WTC11 (cell line): ENCODE data around the gene YOD1. TPM values are rescaled to one million over a fixed set of nuclear protein-coding genes. Genes with fewer than 3 reads are reported as not detected.

Experiments used
- CBFB ChIP-seq: sonication (generic); formaldehyde crosslinking; IDR thresholded peaks from 2 replicates; pipeline ENCODE4 v1.8.1; 2022; ENCODE audit warnings: mild to moderate bottlenecking, low read depth, missing genetic modification reagents
- CREM ChIP-seq: sonication (generic); formaldehyde crosslinking; IDR thresholded peaks from 2 replicates; pipeline ENCODE4 v1.8.1; 2022; ENCODE audit warnings: mild to moderate bottlenecking, missing genetic modification reagents, moderate library complexity
- E2F5 ChIP-seq: sonication (generic); formaldehyde crosslinking; IDR thresholded peaks from 2 replicates; pipeline ENCODE4 v1.8.1; 2022; ENCODE audit warnings: mild to moderate bottlenecking, moderate library complexity, missing genetic modification reagents
- ESRRA ChIP-seq: sonication (generic); formaldehyde crosslinking; IDR thresholded peaks from 2 replicates; pipeline ENCODE4 v1.8.1; 2022; ENCODE audit warnings: mild to moderate bottlenecking, missing genetic modification reagents, borderline replicate concordance
- GRHL2 ChIP-seq: fragments of 250-450 bp; sonication (Bioruptor Pico); IDR thresholded peaks from 2 replicates; pipeline ENCODE4 v1.8.0; 2022; ENCODE audit warnings: mild to moderate bottlenecking, moderate library complexity; ENCODE audit not compliant: insufficient replicate concordance, severe bottlenecking
- HMGXB4 ChIP-seq: sonication (generic); formaldehyde crosslinking; IDR thresholded peaks from 2 replicates; pipeline ENCODE4 v1.8.1; 2023; ENCODE audit warnings: mild to moderate bottlenecking, moderate library complexity, missing genetic modification reagents
- PREB ChIP-seq: sonication (generic); formaldehyde crosslinking; IDR thresholded peaks from 2 replicates; pipeline ENCODE4 v1.8.1; 2022; ENCODE audit warnings: mild to moderate bottlenecking, missing genetic modification reagents, moderate library complexity, borderline replicate concordance
- ZNF121 ChIP-seq: sonication (generic); formaldehyde crosslinking; IDR thresholded peaks from 2 replicates; pipeline ENCODE4 v1.8.0; 2023; ENCODE audit warnings: missing genetic modification reagents
- ZNF263 ChIP-seq: sonication (generic); formaldehyde crosslinking; IDR thresholded peaks from 2 replicates; pipeline ENCODE4 v1.8.1; 2022; ENCODE audit warnings: low read depth, mild to moderate bottlenecking, moderate library complexity, missing genetic modification reagents
- ZNF396 ChIP-seq: fragments of 250-450 bp; sonication (Bioruptor Pico); IDR thresholded peaks from 2 replicates; pipeline ENCODE4 v1.8.0; 2021; ENCODE audit warnings: mild to moderate bottlenecking, moderate library complexity, borderline replicate concordance
- total RNA-seq: library from RNA; stranded (reverse); gene quantifications from 3 replicates; pipeline ENCODE4 v1.2.3, GENCODE V29; 2021
- TF ChIP-seq, protein P1 (sequence below): fragments of 250-450 bp; sonication (Bioruptor Pico); IDR thresholded peaks from 2 replicates; pipeline ENCODE4 v1.9.0; 2021; ENCODE audit warnings: moderate library complexity, mild to moderate bottlenecking, inconsistent platforms, borderline replicate concordance
- TF ChIP-seq, protein P2 (sequence below): fragments of 200-600 bp; IDR thresholded peaks from 2 replicates; pipeline ENCODE4 v1.8.0; 2022; ENCODE audit warnings: antibody characterized with exemption
- TF ChIP-seq, protein P3 (sequence below): sonication (generic); formaldehyde crosslinking; IDR thresholded peaks from 2 replicates; pipeline ENCODE4 v1.8.1; 2023; ENCODE audit warnings: mild to moderate bottlenecking, missing genetic modification reagents, moderate library complexity
- TF ChIP-seq, protein P4 (sequence below): sonication (generic); formaldehyde crosslinking; IDR thresholded peaks from 2 replicates; pipeline ENCODE4 v1.8.0; 2023; ENCODE audit warnings: missing genetic modification reagents, mild to moderate bottlenecking, borderline replicate concordance

The YOD1 gene
- total RNA-seq, 1 experiment from 2014 or later = 12.0 TPM

- TF ChIP-seq ESRRA (no peak), ZNF121 (CRISPR knock-in tag) (no peak), ZNF263 (no peak), E2F5 (CRISPR knock-in tag) (no peak), CREM (CRISPR knock-in tag) (no peak), HMGXB4 (CRISPR knock-in tag) (no peak), GRHL2 (no peak), CBFB (CRISPR knock-in tag) (no peak), ZNF396 (CRISPR knock-in tag) (no peak), PREB (no peak)
- TF ChIP-seq, protein P1, sequence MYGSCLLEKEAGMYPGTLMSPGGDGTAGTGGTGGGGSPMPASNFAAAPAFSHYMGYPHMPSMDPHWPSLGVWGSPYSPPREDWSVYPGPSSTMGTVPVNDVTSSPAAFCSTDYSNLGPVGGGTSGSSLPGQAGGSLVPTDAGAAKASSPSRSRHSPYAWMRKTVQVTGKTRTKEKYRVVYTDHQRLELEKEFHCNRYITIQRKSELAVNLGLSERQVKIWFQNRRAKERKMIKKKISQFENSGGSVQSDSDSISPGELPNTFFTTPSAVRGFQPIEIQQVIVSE (CRISPR knock-in tag) = no peak
- TF ChIP-seq, protein P2, sequence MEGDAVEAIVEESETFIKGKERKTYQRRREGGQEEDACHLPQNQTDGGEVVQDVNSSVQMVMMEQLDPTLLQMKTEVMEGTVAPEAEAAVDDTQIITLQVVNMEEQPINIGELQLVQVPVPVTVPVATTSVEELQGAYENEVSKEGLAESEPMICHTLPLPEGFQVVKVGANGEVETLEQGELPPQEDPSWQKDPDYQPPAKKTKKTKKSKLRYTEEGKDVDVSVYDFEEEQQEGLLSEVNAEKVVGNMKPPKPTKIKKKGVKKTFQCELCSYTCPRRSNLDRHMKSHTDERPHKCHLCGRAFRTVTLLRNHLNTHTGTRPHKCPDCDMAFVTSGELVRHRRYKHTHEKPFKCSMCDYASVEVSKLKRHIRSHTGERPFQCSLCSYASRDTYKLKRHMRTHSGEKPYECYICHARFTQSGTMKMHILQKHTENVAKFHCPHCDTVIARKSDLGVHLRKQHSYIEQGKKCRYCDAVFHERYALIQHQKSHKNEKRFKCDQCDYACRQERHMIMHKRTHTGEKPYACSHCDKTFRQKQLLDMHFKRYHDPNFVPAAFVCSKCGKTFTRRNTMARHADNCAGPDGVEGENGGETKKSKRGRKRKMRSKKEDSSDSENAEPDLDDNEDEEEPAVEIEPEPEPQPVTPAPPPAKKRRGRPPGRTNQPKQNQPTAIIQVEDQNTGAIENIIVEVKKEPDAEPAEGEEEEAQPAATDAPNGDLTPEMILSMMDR = no peak
- TF ChIP-seq, protein P3, sequence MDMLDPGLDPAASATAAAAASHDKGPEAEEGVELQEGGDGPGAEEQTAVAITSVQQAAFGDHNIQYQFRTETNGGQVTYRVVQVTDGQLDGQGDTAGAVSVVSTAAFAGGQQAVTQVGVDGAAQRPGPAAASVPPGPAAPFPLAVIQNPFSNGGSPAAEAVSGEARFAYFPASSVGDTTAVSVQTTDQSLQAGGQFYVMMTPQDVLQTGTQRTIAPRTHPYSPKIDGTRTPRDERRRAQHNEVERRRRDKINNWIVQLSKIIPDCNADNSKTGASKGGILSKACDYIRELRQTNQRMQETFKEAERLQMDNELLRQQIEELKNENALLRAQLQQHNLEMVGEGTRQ (CRISPR knock-in tag) = no peak
- TF ChIP-seq, protein P4, sequence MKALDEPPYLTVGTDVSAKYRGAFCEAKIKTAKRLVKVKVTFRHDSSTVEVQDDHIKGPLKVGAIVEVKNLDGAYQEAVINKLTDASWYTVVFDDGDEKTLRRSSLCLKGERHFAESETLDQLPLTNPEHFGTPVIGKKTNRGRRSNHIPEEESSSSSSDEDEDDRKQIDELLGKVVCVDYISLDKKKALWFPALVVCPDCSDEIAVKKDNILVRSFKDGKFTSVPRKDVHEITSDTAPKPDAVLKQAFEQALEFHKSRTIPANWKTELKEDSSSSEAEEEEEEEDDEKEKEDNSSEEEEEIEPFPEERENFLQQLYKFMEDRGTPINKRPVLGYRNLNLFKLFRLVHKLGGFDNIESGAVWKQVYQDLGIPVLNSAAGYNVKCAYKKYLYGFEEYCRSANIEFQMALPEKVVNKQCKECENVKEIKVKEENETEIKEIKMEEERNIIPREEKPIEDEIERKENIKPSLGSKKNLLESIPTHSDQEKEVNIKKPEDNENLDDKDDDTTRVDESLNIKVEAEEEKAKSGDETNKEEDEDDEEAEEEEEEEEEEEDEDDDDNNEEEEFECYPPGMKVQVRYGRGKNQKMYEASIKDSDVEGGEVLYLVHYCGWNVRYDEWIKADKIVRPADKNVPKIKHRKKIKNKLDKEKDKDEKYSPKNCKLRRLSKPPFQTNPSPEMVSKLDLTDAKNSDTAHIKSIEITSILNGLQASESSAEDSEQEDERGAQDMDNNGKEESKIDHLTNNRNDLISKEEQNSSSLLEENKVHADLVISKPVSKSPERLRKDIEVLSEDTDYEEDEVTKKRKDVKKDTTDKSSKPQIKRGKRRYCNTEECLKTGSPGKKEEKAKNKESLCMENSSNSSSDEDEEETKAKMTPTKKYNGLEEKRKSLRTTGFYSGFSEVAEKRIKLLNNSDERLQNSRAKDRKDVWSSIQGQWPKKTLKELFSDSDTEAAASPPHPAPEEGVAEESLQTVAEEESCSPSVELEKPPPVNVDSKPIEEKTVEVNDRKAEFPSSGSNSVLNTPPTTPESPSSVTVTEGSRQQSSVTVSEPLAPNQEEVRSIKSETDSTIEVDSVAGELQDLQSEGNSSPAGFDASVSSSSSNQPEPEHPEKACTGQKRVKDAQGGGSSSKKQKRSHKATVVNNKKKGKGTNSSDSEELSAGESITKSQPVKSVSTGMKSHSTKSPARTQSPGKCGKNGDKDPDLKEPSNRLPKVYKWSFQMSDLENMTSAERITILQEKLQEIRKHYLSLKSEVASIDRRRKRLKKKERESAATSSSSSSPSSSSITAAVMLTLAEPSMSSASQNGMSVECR = no peak
- TF ChIP-seq, all 79 proteins: peak for 0
Measured at GRCh38 chr1:207017615-207018559, 33.1 kb downstream of the YOD1 start (continued).
